ENCODE measurements around the gene ELAVL4. TPM values are rescaled to one million over a fixed set of nuclear protein-coding genes. Genes with fewer than 3 reads are reported as not detected.

The ELAVL4 gene
- total RNA-seq, 4 donors from 2014 or later = 0.13 to 0.49 (median 0.42) TPM; not detected in 1

DNA sequence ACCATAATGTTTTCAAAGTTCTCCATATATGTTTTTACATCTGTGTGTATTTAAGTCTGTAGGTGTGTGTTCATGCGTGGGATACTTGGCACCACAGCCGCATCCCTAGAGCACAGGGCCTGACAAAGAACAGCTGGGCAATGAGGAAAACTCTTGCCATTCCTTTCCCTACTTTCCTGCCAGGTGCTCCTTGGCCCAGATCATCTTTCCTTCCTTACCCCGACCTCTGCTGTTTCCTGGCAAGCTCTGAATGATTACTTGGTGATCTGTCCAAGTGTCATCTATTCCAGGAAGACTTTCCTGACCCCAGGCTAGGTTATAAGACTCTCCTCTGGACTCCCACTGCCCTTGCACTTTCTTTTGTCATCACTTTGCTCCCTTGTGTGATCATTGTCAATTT is 123.6 kb downstream of the ELAVL4 start:
- no peak for TF ChIP-seq POLR2A (IDR thresholded peaks at IDR 0.05)
- TF ChIP-seq, protein P1, sequence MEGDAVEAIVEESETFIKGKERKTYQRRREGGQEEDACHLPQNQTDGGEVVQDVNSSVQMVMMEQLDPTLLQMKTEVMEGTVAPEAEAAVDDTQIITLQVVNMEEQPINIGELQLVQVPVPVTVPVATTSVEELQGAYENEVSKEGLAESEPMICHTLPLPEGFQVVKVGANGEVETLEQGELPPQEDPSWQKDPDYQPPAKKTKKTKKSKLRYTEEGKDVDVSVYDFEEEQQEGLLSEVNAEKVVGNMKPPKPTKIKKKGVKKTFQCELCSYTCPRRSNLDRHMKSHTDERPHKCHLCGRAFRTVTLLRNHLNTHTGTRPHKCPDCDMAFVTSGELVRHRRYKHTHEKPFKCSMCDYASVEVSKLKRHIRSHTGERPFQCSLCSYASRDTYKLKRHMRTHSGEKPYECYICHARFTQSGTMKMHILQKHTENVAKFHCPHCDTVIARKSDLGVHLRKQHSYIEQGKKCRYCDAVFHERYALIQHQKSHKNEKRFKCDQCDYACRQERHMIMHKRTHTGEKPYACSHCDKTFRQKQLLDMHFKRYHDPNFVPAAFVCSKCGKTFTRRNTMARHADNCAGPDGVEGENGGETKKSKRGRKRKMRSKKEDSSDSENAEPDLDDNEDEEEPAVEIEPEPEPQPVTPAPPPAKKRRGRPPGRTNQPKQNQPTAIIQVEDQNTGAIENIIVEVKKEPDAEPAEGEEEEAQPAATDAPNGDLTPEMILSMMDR (IDR thresholded peaks at IDR 0.05) = no peak
- no peak for DNase-seq (ENCODE audit: low spot score in 2 of 2)
- H3K4me3 ChIP-seq (ENCODE audit: low read depth, poor library complexity, severe bottlenecking) = no peak overlapping the region
- WGBS, 2 donors = 64 to 68% methylated on average over 3 of the region's 3 CpGs
- intact Hi-C loops (cut with DNase I; ENCODE audit: low total_unique reads) = no loop called here

DNA sequence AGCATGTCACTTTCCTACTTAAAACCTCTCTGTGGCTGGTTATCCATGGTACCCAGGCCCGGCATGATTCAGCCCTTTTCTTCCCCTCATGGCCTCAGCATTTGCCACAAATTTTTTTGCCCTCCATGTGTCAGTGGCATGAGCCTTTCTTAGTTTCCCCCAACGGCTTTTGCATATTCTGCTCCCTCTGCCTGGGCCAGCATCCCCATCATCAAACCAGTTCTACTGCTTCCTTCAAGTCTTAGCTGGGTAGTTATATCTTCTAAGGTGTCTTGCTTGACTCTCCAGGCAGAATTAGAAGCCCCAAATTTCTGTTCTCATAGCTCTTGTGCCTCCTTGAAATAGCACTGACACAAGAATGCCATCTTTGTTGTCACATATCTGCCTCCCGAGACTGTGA is 127.9 kb downstream of the ELAVL4 start:
- intact Hi-C loops (cut with DNase I; ENCODE audit: low total_unique reads) = no loop called here
- no peak for DNase-seq (ENCODE audit: low spot score in 2 of 2)
- TF ChIP-seq POLR2A (IDR thresholded peaks at IDR 0.05) = no peak
- TF ChIP-seq, protein P1 (IDR thresholded peaks at IDR 0.05) = no peak
- H3K4me3 ChIP-seq (ENCODE audit: low read depth, poor library complexity, severe bottlenecking) = no peak overlapping the region
- WGBS, 2 donors = 67 to 74% methylated on average over 3 of the region's 3 CpGs

DNA sequence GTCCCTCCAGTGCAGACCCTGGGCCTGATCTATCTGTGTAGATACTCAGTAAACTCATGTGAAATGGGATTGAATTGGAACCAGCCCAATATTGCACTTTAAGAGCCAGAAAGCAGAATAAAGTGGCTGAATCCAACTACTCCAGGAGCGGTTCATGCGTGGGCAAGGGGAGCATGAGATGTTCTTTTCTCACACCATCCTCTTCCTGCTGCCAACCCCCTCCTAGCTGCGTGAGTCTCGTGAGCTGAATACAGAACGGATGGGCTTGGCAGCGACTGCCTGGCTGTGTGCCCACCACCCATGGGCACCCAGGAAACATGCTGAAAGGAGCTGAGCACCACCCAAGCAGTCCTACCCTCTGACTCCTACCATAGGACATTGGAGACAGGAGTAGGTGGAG is 128.3 kb downstream of the ELAVL4 start:
- DNase-seq (ENCODE audit: low spot score in 2 of 2) = no peak
- WGBS, 2 donors = 68 to 70% methylated on average over 6 of the region's 6 CpGs

DNA sequence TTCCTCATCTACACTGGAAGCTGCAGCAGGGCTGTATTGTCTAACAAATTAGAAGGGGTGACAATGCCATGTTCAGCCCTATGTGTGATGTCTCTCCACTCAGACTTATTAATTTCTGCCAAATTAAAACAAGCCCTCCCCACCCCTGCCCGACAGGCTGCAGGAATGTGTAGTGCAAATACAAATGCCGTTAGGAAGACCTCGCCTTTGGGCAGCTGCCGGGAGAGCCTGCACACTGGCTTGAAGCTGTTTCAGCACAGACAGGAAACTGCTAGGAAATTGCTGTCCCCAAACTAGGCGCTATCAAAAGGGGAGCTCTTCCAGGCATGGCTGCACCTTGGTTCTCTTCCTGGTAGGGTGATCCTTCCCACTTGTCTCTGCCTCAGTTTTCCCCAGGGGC is 135.2 kb downstream of the ELAVL4 start:
- no peak overlapping the region for H3K4me3 ChIP-seq (ENCODE audit: low read depth, poor library complexity, severe bottlenecking)
- TF ChIP-seq, protein P1 (IDR thresholded peaks at IDR 0.05) = no peak
- TF ChIP-seq POLR2A (IDR thresholded peaks at IDR 0.05) = no peak
- 22 to 34% methylated on average over 5 of the region's 5 CpGs for WGBS, 2 donors
- intact Hi-C loops (cut with DNase I; ENCODE audit: low total_unique reads) = no loop called here
- no peak for DNase-seq (ENCODE audit: low spot score in 2 of 2)

More for the DNA sequence above, 128.3 kb downstream of the ELAVL4 start:
- no peak overlapping the region for H3K4me3 ChIP-seq (ENCODE audit: low read depth, poor library complexity, severe bottlenecking)
- intact Hi-C loops (cut with DNase I; ENCODE audit: low total_unique reads) = no loop called here
- no peak for TF ChIP-seq POLR2A (IDR thresholded peaks at IDR 0.05)
- TF ChIP-seq, protein P1 (IDR thresholded peaks at IDR 0.05) = no peak

DNA sequence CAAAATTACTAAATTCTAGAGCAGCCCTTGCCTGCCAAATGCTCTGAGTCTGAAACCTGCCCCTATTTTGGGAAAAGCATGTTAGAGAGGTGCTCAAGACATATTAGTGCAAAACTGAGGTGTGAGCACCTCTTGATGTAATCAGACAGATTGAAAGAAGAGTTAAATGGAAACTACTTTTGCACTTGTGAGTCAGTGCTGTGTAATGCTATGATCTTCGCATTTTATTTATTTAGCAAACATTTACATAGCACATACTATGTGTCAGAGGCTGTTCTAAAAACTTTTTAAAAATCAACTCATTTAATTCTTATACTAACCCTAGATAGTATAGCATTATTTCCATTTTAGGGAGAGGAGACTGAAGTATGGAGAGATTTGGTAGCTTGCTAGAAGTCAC is 138.1 kb downstream of the ELAVL4 start:
- H3K4me3 ChIP-seq (ENCODE audit: low read depth, poor library complexity, severe bottlenecking) = no peak overlapping the region
- intact Hi-C loops (cut with DNase I; ENCODE audit: low total_unique reads) = no loop called here
- TF ChIP-seq POLR2A (IDR thresholded peaks at IDR 0.05) = no peak
- TF ChIP-seq, protein P1 (IDR thresholded peaks at IDR 0.05) = no peak
- 80 to 88% methylated on average over 1 of the region's 1 CpG for WGBS, 2 donors
- no peak for DNase-seq (ENCODE audit: low spot score in 2 of 2)

DNA sequence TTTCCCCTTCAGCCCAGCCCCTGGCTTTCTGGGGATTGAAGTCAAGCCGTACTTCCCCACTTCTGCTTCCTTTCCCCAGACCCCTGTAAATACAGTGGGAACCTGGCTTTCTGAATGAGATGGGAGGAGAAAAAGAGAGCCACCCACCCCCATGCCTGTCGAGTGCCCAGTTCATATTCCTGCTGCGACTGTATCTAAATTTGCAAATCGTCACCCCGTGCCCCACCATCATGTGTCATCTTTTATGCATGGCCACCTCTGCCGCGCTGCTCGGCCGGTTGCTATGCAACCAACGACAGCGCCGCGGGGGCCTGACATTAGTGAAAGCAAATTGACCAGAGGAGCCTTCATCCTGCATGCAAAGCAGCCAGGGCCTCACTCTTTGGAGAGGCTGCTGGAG is 143.0 kb downstream of the ELAVL4 start:
- DNase-seq (ENCODE audit: low spot score in 2 of 2) = no peak
- no peak overlapping the region for H3K4me3 ChIP-seq (ENCODE audit: low read depth, poor library complexity, severe bottlenecking)
- TF ChIP-seq POLR2A (IDR thresholded peaks at IDR 0.05) = no peak
- TF ChIP-seq, protein P1 (IDR thresholded peaks at IDR 0.05) = no peak
- WGBS, 2 donors = 3 to 6% methylated on average over 13 of the region's 13 CpGs
- intact Hi-C loops (cut with DNase I; ENCODE audit: low total_unique reads) = no loop called here

Measured in lower leg skin (tissue), 4 donors.